PC-3 (cell line): ENCODE data around the gene RPL13. TPM values are rescaled to one million over a fixed set of nuclear protein-coding genes. Genes with fewer than 3 reads are reported as not detected.
A peak's percentile ranks its signal among the peaks of the same experiment; 100 is the strongest.

Experiments used
- ATAC-seq: fragments of 200-7000 bp; cut with Tn5 transposase; 2 replicates; pipeline ENCODE4 v1.9.1; 2020; ENCODE audit warnings: mild to moderate bottlenecking, moderate library complexity
- BruUV-seq: library from RNA; stranded (reverse); fragments of 400-500 nt; replicated peaks from 2 replicates; lab custom pipeline; 2021; lab: Mats Ljungman, UMichigan
- CTCF ChIA-PET: fragments of 300-600 bp; sonication (Branson Sonifier 250); formaldehyde crosslinking; loops from one replicate; lab custom pipeline; 2022; ENCODE audit warnings: antibody characterized with exemption; lab: Charles Lee
- POLR2A ChIA-PET: fragments of 300-600 bp; sonication (Branson Sonifier 250); formaldehyde crosslinking; loops from one replicate; lab custom pipeline; 2022; ENCODE audit warnings: antibody characterized with exemption; ENCODE audit not compliant: unreplicated experiment; lab: Charles Lee
- DNase-seq: peaks from one replicate; pipeline ENCODE4 v3.0.0-alpha.2; 2015
- H2AFZ ChIP-seq: fragments of 300-600 bp; sonication (generic); 2 replicates; pipeline ENCODE4 v1.6.0; 2016; ENCODE audit warnings: antibody characterized with exemption, low read length
- H3F3A ChIP-seq: fragments of 300-600 bp; sonication (generic); one replicate; pipeline ENCODE4 v1.6.0; 2017; ENCODE audit warnings: antibody characterized with exemption, low read length, control low read depth, mild to moderate bottlenecking; ENCODE audit not compliant: unreplicated experiment
- H3K27ac ChIP-seq: fragments of 300-600 bp; sonication (generic); 2 replicates; pipeline ENCODE4 v1.5.1; 2016; ENCODE audit warnings: mild to moderate bottlenecking, low read length
- H3K27me3 ChIP-seq: fragments of 300-600 bp; sonication (generic); 2 replicates; pipeline ENCODE4 v1.6.1; 2016; ENCODE audit warnings: low read length, mixed read lengths
- H3K36me3 ChIP-seq: fragments of 300-600 bp; sonication (generic); 2 replicates; pipeline ENCODE4 v1.6.1; 2016; ENCODE audit warnings: low read depth, mixed run types, low read length, mixed read lengths
- H3K4me1 ChIP-seq: fragments of 300-600 bp; sonication (generic); 2 replicates; pipeline ENCODE4 v1.5.1; 2016; ENCODE audit warnings: low read length; ENCODE audit not compliant: insufficient read depth
- H3K4me2 ChIP-seq: fragments of 300-600 bp; sonication (generic); 2 replicates; pipeline ENCODE4 v1.6.0; 2016; ENCODE audit warnings: low read length
- H3K4me3 ChIP-seq: fragments of 300-600 bp; sonication (generic); 2 replicates; pipeline ENCODE4 v1.5.1; 2016; ENCODE audit warnings: mild to moderate bottlenecking, low read length, mixed read lengths
- H3K79me2 ChIP-seq: fragments of 300-600 bp; sonication (generic); 2 replicates; pipeline ENCODE4 v1.6.1; 2017; ENCODE audit warnings: low read length, mixed read lengths
- H3K9ac ChIP-seq: fragments of 300-600 bp; sonication (generic); 2 replicates; pipeline ENCODE4 v1.6.0; 2016; ENCODE audit warnings: mild to moderate bottlenecking, low read length
- H3K9me2 ChIP-seq: fragments of 300-600 bp; sonication (generic); replicated peaks from 2 replicates; pipeline ENCODE4 v1.6.1; 2016; ENCODE audit warnings: mixed run types, low read length, mixed read lengths
- H3K9me3 ChIP-seq: fragments of 300-600 bp; sonication (generic); 2 replicates; pipeline ENCODE4 v1.6.1; 2016; ENCODE audit warnings: low read length, mixed read lengths
- H4K20me1 ChIP-seq: fragments of 300-600 bp; sonication (generic); 2 replicates; pipeline ENCODE4 v1.6.1; 2016; ENCODE audit warnings: low read length, mixed read lengths
- EZH2 ChIP-seq: fragments of 300-600 bp; sonication (generic); IDR thresholded peaks from one replicate; pipeline ENCODE4 v1.6.1; 2017; ENCODE audit warnings: antibody characterized with exemption, mild to moderate bottlenecking, low read length; ENCODE audit not compliant: unreplicated experiment
- EZH2phosphoT487 ChIP-seq: fragments of 300-600 bp; sonication (generic); IDR thresholded peaks from 2 replicates; pipeline ENCODE4 v1.6.1; 2018; ENCODE audit warnings: mild to moderate bottlenecking, antibody characterized with exemption, low read length, borderline replicate concordance
- intact Hi-C: fragments of 100-400 bp; cut with micrococcal nuclease; formaldehyde crosslinking; loops from 2 replicates; pipeline ENCODE4 v1.9.0; 2023
- total RNA-seq: library from RNA; depleted of rRNA; stranded (reverse); fragments of >200 nt; gene quantifications from 2 replicates; pipeline ENCODE4 v1.2.3, GENCODE V29; 2014
- TF ChIP-seq, protein P1 (sequence below): fragments of 300-600 bp; sonication (generic); conservative IDR thresholded peaks from 2 replicates; pipeline ENCODE4 v1.5.1; 2017; ENCODE audit warnings: antibody characterized with exemption, low read depth, mild to moderate bottlenecking, low read length

Gene RPL13
- total RNA-seq, 1 experiment from 2014 or later: 3,236 TPM

- DNase-seq (peak; percentile 42), ATAC-seq (peak; percentile 29; the same call in 1 of the 2 replicates)
- H3K9ac ChIP-seq: no peak overlapping the region
- H3K79me2 ChIP-seq: no peaks in the 10 kb centered on the region
- BruUV-seq: no TSS peak
- peaks cover 10% of the 10 kb centered on the region for H3K4me1 ChIP-seq
- TF ChIP-seq, protein P1, sequence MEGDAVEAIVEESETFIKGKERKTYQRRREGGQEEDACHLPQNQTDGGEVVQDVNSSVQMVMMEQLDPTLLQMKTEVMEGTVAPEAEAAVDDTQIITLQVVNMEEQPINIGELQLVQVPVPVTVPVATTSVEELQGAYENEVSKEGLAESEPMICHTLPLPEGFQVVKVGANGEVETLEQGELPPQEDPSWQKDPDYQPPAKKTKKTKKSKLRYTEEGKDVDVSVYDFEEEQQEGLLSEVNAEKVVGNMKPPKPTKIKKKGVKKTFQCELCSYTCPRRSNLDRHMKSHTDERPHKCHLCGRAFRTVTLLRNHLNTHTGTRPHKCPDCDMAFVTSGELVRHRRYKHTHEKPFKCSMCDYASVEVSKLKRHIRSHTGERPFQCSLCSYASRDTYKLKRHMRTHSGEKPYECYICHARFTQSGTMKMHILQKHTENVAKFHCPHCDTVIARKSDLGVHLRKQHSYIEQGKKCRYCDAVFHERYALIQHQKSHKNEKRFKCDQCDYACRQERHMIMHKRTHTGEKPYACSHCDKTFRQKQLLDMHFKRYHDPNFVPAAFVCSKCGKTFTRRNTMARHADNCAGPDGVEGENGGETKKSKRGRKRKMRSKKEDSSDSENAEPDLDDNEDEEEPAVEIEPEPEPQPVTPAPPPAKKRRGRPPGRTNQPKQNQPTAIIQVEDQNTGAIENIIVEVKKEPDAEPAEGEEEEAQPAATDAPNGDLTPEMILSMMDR: peak; percentile 57
- TF ChIP-seq EZH2phosphoT487: no peak
- TF ChIP-seq EZH2: no peak
- no peaks in the 10 kb centered on the region for H3K9me3 ChIP-seq
- intact Hi-C loops: no loop called here
- no peak overlapping the region for H3K4me3 ChIP-seq
- no peak overlapping the region for H2AFZ ChIP-seq
- no peaks in the 10 kb centered on the region for H3F3A ChIP-seq
- no peak overlapping the region for H3K4me2 ChIP-seq
- no peaks in the 10 kb centered on the region for H3K36me3 ChIP-seq
- ChIA-PET POLR2A (no interaction called here), CTCF (interaction anchor here (0.5 kb wide), 1 partner anchor 973 kb away, joined by 3 read pairs; no protein-coding TSS in a partner anchor)
- H3K9me2 ChIP-seq: no peaks in the 10 kb centered on the region
- no peak overlapping the region for H3K27ac ChIP-seq
- no peaks in the 10 kb centered on the region for H3K27me3 ChIP-seq
- no peaks in the 10 kb centered on the region for H4K20me1 ChIP-seq
Observed at GRCh38 chr16:89599451-89599858, 39.0 kb downstream of the RPL13 start.

GRCh38 chr16:89599902-89600301 lies 39.4 kb downstream of the RPL13 start:
- Histone ChIP-seq H3K36me3 (no peaks in the 10 kb centered on the region), H3K79me2 (no peaks in the 10 kb centered on the region), H3K4me3 (no peak overlapping the region), H3F3A (no peaks in the 10 kb centered on the region), H4K20me1 (no peaks in the 10 kb centered on the region), H2AFZ (no peak overlapping the region), H3K27ac (no peak overlapping the region), H3K9me3 (no peaks in the 10 kb centered on the region), H3K27me3 (no peaks in the 10 kb centered on the region), H3K4me1 (peaks cover 10% of the 10 kb centered on the region), H3K9ac (no peak overlapping the region), H3K9me2 (no peaks in the 10 kb centered on the region), H3K4me2 (no peak overlapping the region)
- TF ChIP-seq EZH2phosphoT487 (no peak), EZH2 (no peak)
- TF ChIP-seq, protein P1: no peak
- DNase-seq (no peak), ATAC-seq (no peak)
- intact Hi-C loops: no loop called here
- CTCF ChIA-PET: interaction anchor here (0.5 kb wide), 1 partner anchor 973 kb away, joined by 3 read pairs; no protein-coding TSS in a partner anchor
- POLR2A ChIA-PET: no interaction called here
- BruUV-seq: no TSS peak

DNA sequence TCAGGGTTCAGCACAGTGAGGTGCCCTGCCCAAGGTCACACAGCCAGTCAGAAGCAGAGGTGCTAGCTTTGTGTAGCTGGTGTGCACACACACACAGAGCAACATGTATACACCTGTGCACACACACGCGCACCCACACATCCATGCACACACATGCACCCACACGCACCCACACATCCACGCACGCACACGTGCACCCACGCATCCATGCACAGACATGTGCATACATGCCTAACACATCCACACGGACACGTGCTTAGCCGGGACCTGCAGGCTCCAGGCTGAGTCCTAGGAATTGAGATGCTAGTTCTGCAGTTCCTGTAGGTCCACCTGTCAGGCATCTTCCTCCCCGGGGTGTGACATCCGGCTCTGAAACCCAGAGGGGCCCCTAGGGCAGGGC lies 39.9 kb downstream of the RPL13 start:
- ATAC-seq (no peak), DNase-seq (no peak)
- H4K20me1 ChIP-seq: no peaks in the 10 kb centered on the region
- intact Hi-C loops: no loop called here
- no peak overlapping the region for H3K4me2 ChIP-seq
- TF ChIP-seq, protein P1: no peak
- TF ChIP-seq EZH2: no peak
- TF ChIP-seq EZH2phosphoT487: no peak
- H3K9me3 ChIP-seq: no peaks in the 10 kb centered on the region
- H2AFZ ChIP-seq: no peak overlapping the region
- H3K27me3 ChIP-seq: no peaks in the 10 kb centered on the region
- H3K9ac ChIP-seq: no peak overlapping the region
- no peaks in the 10 kb centered on the region for H3K36me3 ChIP-seq
- H3K4me3 ChIP-seq: no peak overlapping the region
- H3K79me2 ChIP-seq: no peaks in the 10 kb centered on the region
- ChIA-PET CTCF (no interaction called here), POLR2A (no interaction called here)
- no peaks in the 10 kb centered on the region for H3K9me2 ChIP-seq
- BruUV-seq: no TSS peak
- no peaks in the 10 kb centered on the region for H3F3A ChIP-seq
- H3K27ac ChIP-seq: no peak overlapping the region
- peaks cover 10% of the 10 kb centered on the region for H3K4me1 ChIP-seq
